Activated naive CD4-positive, alpha-beta T cell treated with anti-CD3 and anti-CD28 coated beads, Interleukin-2, amount 50 U/mL, for 72 hours (primary cell): Measurements from ENCODE around the gene WNT7B. TPM values are rescaled to one million over a fixed set of nuclear protein-coding genes. Genes with fewer than 3 reads are reported as not detected.

Source experiments
- ATAC-seq, 2 donors: fragments of 150-1000 bp; cut with Tn5 transposase; 2 replicates each; pipeline ENCODE4 v1.10.0; 2021; ENCODE audit warnings: mild to moderate bottlenecking in 2 of 2, moderate library complexity in 2 of 2
- DNase-seq, 2 donors: peaks; one replicate each; pipeline ENCODE4 v3.0.0; 2021 to 2022; ENCODE audit warnings: low spot score in 2 of 2
- H3K27ac Mint-ChIP-seq, 2 donors: one replicate each; pipeline ENCODE4 v1.8.0; 2022; ENCODE audit warnings: mild to moderate bottlenecking in 2 of 2, mixed read lengths in 2 of 2
- H3K36me3 Mint-ChIP-seq, 2 donors: one replicate each; pipeline ENCODE4 v1.8.0; 2022; ENCODE audit warnings: mixed read lengths in 2 of 2
- H3K9me3 Mint-ChIP-seq, 2 donors: one replicate each; pipeline ENCODE4 v1.8.0; 2022; ENCODE audit warnings: mixed read lengths in 2 of 2
- total RNA-seq, 2 donors: library from RNA; stranded (reverse); gene quantifications; one replicate each; pipeline ENCODE4 v1.2.3, GENCODE V29; 2022

WNT7B gene
- total RNA-seq, 2 donors from 2014 or later: 0.05 TPM; not detected in 1

DNA sequence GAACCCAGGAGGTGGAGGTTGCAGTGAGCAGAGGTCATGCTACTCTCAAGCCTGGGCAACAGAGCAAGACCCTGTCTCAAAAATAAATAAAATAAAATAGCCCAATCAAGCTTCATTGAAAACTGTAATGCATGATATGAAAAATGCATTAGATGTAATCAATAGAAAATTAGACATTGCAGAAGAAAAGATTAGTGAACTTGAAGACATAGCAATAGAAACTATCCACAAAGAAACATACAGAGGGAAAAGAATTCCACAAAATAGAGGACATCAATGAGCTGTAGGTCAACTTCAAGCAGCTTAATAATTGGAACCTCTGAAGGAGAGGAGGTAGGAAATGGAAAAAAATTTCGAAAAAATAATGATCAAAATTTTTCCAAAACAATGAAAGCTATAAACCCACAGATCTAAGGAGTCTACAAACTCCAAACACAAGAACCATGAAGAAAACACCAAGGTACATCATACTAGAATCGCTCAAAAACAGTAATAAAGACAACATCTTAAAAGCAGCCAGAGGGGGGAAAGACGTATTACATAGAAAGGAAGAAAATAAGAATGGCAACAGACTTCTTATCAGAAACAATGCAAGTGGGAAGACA is 104.2 kb downstream of the WNT7B start:
- Mint-ChIP-seq H3K36me3 (peaks cover 13 to 15% of the 10 kb centered on the region in 2 donors), H3K9me3 (peaks cover 10 to 14% of the 10 kb centered on the region in 2 donors), H3K27ac (no peak overlapping the region)
- DNase-seq (no peak), ATAC-seq (no peak)

DNA sequence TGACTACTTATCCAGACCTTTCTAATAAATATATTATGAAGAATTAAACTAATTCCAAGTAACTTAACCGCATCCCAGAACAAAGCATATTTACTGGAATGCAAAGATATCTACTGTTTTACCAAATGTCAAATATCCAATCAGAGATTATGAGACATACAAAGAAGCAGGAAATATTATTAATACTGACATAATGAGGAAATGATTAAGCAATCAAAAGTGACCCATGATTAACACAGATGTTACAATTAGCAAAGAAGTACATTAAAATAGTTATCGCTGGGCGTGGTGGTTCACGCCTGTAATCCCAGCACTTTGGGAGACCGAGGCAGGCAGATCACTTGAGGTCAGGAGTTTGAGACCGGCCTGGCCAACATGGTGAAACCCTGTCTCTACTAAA is 105.2 kb downstream of the WNT7B start:
- Mint-ChIP-seq H3K27ac (no peak overlapping the region), H3K36me3 (peaks cover 13 to 15% of the 10 kb centered on the region in 2 donors), H3K9me3 (peaks cover 10 to 14% of the 10 kb centered on the region in 2 donors)
- DNase-seq (no peak), ATAC-seq (no peak)

Other genes with a start within 250 kb of the WNT7B start
- 10 to 100 TPM; 10.8 to 13.1 TPM for gene PPARA, start 173.4 kb upstream of the WNT7B start, total RNA-seq